ENCODE results near the gene HS3ST1. TPM values are rescaled to one million over a fixed set of nuclear protein-coding genes. Genes with fewer than 3 reads are reported as not detected.
"Not testable (repeated sequence)": the region's sequence is repeated elsewhere in the genome, so short reads cannot be mapped to it uniquely, and the experiment has no call there.

Gene HS3ST1
- total and polyA plus RNA-seq, 2 experiments from 2014 or later, result 0.09 to 0.40 TPM

DNA sequence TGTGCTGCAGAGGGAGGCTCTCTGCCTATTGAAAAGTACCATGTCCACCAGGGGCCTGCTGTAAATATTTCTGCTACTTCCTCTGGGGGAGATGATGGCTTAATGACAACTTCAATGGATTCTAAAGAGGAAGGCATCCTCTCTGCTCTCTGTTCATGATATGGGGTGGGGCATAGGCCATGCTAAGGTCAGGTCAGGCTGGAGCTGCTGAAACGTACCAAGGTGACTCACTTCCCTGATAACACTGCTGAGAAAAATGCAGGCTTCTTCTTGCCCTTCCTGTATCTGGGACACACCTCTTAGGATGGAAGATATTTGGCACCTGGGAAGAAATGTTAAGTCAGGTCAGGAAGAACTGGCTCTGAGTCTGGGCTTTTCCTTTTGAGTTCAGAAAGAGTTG, 31.5 kb downstream of the HS3ST1 start:
- DNase-seq (ENCODE audit: low read depth in 1 of 2, low spot score in 1 of 2), result peak in 1 of 2 donors; percentile 56
- Histone ChIP-seq H3K4me3 (no peak overlapping the region), H3K27ac (no peak overlapping the region), H3K27me3 (no peaks in the 10 kb centered on the region), H3K36me3 (no peaks in the 10 kb centered on the region), H3K9me3 (ENCODE audit: low read depth) (no peaks in the 10 kb centered on the region), H3K4me1 (ENCODE audit: low read depth) (peaks cover 14% of the 10 kb centered on the region)
- TF ChIP-seq, protein P1, sequence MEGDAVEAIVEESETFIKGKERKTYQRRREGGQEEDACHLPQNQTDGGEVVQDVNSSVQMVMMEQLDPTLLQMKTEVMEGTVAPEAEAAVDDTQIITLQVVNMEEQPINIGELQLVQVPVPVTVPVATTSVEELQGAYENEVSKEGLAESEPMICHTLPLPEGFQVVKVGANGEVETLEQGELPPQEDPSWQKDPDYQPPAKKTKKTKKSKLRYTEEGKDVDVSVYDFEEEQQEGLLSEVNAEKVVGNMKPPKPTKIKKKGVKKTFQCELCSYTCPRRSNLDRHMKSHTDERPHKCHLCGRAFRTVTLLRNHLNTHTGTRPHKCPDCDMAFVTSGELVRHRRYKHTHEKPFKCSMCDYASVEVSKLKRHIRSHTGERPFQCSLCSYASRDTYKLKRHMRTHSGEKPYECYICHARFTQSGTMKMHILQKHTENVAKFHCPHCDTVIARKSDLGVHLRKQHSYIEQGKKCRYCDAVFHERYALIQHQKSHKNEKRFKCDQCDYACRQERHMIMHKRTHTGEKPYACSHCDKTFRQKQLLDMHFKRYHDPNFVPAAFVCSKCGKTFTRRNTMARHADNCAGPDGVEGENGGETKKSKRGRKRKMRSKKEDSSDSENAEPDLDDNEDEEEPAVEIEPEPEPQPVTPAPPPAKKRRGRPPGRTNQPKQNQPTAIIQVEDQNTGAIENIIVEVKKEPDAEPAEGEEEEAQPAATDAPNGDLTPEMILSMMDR (IDR thresholded peaks at IDR 0.05; ENCODE audit: low read depth, low read length), result no peak

DNA sequence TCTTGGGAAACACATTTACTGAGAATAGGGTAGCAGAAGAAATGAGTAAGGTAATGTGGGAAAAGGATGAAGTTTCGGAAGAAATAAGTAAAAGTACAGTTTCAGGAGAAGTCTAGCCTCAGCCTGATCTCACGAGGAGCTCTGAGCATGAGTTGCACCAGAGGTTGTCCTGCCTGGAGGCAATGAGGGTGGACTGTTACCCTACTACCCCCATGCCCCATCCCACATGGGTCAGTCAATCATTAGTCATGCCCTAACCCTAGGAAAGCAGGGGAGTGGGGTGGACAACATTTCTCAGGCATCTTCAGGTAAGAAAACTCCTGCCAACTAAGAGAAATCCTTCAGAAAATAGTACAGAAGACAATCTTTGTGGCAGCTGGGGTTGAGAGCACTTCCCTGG, 35.1 kb downstream of the HS3ST1 start:
- no peaks in the 10 kb centered on the region for H3K36me3 ChIP-seq
- no peak overlapping the region for H3K27ac ChIP-seq
- no peaks in the 10 kb centered on the region for H3K27me3 ChIP-seq
- TF ChIP-seq, protein P1 (IDR thresholded peaks at IDR 0.05; ENCODE audit: low read depth, low read length), result no peak
- H3K4me3 ChIP-seq, result no peak overlapping the region
- DNase-seq (ENCODE audit: low read depth in 1 of 2, low spot score in 1 of 2), result no peak
- no peaks in the 10 kb centered on the region for H3K9me3 ChIP-seq (ENCODE audit: low read depth)
- peaks cover 14% of the 10 kb centered on the region for H3K4me1 ChIP-seq (ENCODE audit: low read depth)

DNA sequence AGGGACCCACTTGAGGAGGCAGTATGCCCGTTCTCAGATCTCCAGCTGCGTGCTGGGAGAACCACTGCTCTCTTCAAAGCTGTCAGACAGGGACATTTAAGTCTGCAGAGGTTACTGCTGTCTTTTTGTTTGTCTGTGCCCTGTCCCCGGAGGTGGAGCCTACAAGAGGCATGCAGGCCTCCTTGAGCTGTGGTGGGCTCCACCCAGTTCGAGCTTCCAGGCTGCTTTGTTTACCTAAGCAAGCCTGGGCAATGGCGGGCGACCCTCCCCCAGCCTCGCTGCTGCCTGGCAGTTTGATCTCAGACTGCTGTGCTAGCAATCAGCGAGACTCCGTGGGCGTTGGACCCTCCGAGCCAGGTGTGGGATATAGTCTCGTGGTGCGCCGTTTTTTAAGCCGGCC, 44.6 kb downstream of the HS3ST1 start:
- not testable (repeated sequence) for H3K9me3 ChIP-seq (ENCODE audit: low read depth); H3K4me3 ChIP-seq; H3K36me3 ChIP-seq; H3K4me1 ChIP-seq (ENCODE audit: low read depth); H3K27me3 ChIP-seq; H3K27ac ChIP-seq; DNase-seq (ENCODE audit: low read depth in 1 of 2, low spot score in 1 of 2)

DNA sequence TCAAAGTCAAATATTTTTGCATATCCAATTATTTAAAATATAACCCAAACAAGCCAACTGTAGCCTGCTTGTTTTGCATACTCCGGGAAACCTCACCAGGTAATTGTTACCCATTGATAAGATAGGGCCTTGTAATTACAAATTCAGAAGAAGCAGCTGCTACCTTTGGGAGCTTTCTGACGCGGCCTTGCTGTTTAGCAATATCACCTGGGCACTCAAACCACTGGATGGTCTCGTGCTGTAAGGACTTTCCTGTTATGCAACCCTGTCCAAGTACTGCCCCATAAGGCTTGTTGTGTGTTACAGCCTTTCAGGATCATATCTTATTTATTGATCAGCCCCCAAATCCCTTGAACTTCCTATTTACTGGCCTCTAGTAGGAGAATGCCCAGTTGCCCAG, 52.1 kb downstream of the HS3ST1 start:
- Histone ChIP-seq H3K9me3 (ENCODE audit: low read depth) (no peaks in the 10 kb centered on the region), H3K4me3 (no peak overlapping the region), H3K36me3 (no peaks in the 10 kb centered on the region), H3K27me3 (no peaks in the 10 kb centered on the region), H3K27ac (no peak overlapping the region), H3K4me1 (ENCODE audit: low read depth) (no peaks in the 10 kb centered on the region)
- no peak for DNase-seq (ENCODE audit: low read depth in 1 of 2, low spot score in 1 of 2)
- TF ChIP-seq, protein P1 (IDR thresholded peaks at IDR 0.05; ENCODE audit: low read depth, low read length), result no peak

DNA sequence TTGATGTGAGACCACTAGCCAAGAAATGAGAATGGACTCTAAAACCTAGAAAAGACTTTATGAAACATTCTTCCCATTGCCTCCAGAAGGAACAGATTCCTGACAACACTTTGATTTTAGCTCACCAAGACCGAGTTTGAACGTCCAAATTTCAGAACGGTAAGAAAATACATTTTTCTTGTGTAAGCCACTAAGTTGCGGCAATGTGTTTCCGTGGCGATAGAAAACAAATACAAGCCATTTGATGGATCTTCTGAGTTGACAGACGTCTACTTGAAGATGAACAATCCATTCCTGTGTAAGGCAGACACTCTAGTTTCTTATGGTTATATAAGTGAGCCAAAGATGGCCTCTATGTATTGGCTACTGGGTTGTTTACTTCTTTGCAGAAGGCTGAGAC, 52.5 kb downstream of the HS3ST1 start:
- no peak overlapping the region for H3K4me3 ChIP-seq
- DNase-seq (ENCODE audit: low read depth in 1 of 2, low spot score in 1 of 2), result no peak
- H3K27ac ChIP-seq, result no peak overlapping the region
- TF ChIP-seq, protein P1 (IDR thresholded peaks at IDR 0.05; ENCODE audit: low read depth, low read length), result no peak
- no peaks in the 10 kb centered on the region for H3K36me3 ChIP-seq
- no peaks in the 10 kb centered on the region for H3K4me1 ChIP-seq (ENCODE audit: low read depth)
- no peaks in the 10 kb centered on the region for H3K9me3 ChIP-seq (ENCODE audit: low read depth)
- H3K27me3 ChIP-seq, result no peaks in the 10 kb centered on the region

DNA sequence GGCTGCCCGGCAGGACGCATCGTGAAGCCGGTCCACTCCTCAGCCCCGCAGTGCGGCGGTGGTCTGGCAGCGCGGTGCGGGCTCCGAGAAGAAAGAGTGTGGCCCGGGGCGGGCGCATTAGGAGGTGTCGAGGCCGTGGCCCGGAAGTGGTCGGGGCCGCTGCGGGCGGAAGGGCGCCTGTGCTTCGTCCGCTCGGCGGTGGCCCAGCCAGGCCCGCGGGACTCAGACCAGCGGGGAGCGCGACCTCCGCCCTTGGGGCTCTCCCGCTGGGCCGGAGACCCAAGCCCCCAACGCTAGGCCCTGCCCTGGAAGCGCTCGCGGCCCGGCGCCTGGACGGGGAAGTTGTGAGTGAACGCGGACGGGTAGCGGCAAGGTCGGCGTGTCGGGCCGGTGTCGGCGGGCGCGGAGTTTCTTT, 60.0 kb downstream of the HS3ST1 start:
- Histone ChIP-seq H3K27me3 (no peaks in the 10 kb centered on the region), H3K4me1 (ENCODE audit: low read depth) (no peaks in the 10 kb centered on the region), H3K9me3 (ENCODE audit: low read depth) (no peaks in the 10 kb centered on the region), H3K36me3 (no peaks in the 10 kb centered on the region), H3K27ac (no peak overlapping the region), H3K4me3 (no peak overlapping the region)
- TF ChIP-seq, protein P1 (IDR thresholded peaks at IDR 0.05; ENCODE audit: low read depth, low read length), result no peak
- no peak for DNase-seq (ENCODE audit: low read depth in 1 of 2, low spot score in 1 of 2)

All from cardiac muscle cell (in vitro differentiated cells and primary cell).